ENCODE measurements around the gene PROB1. TPM values are rescaled to one million over a fixed set of nuclear protein-coding genes. Genes with fewer than 3 reads are reported as not detected.
A peak's percentile ranks its signal among the peaks of the same experiment; 100 is the strongest.
"Not testable (repeated sequence)": the region's sequence is repeated elsewhere in the genome, so short reads cannot be mapped to it uniquely, and the experiment has no call there.

PROB1 gene
- total RNA-seq, 1 donor from 2014 or later, result 58.8 TPM

DNA sequence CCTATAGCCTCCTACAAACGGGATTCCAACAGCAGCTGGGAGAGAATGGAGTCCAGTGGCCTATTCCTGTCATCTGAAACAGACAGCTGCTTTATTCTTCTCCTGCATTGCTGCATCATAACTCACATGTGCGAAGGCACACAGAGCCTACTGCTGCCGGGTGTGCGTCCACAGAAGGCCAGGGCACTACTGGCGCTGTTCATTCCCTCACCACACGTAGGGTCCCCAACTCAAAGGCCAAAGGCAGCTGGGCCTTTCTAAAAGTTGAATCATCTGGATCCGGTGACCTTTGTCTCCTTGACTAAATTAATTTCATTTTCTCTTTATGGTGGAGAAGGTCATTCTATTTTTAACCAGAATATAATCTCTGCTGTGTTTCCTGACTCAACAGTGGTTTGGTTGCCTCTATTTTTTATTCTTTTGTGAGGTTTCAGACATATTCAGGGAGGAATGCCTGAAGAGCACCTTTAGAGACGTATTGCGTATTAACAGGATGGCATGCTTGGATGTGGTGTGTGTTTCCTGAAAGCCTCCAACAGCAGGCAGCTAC lies 19.8 kb upstream of the PROB1 start:
- peak; percentile 95 for DNase-seq (ENCODE audit: low read depth)

DNA sequence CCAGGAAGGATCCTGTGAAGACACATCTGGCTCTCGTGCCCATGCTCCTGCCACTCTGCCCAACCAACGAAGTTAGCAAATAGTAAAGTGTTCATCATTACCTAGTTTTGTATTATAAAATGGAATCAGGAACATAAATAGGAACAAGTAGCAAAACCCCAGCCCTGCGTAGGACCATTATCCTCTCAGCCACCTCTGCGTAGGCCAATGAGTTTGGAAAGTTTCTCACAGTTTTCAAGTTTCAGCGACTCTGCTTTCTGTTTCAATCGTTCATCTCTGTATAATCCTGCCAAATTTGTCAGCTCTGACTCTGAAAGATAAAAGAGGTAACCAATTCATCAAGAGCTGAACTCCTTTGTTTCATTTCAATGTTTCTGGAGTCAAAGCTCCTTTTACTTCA lies 19.1 kb upstream of the PROB1 start:
- no peak for DNase-seq (ENCODE audit: low read depth)

DNA sequence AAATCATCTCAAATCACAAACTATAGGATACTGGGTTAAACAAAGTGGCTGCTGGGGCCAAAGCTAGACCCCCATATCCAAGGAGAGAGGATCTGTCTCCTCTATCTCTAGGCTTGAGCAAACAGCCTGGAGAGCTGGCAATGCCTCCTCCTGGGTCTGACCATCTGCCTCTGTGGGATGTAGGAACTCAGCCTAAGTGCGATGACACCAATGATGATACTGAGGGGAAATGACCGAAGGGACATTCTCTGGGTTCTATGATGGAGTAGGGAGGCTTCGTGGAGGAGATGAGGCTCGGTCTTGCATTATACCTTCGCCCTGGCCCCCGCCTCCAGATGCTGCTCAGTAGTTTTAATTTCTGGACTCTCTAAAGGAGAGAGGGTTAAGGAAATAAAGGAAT lies 18.2 kb upstream of the PROB1 start:
- DNase-seq (ENCODE audit: low read depth), result peak; percentile 62

DNA sequence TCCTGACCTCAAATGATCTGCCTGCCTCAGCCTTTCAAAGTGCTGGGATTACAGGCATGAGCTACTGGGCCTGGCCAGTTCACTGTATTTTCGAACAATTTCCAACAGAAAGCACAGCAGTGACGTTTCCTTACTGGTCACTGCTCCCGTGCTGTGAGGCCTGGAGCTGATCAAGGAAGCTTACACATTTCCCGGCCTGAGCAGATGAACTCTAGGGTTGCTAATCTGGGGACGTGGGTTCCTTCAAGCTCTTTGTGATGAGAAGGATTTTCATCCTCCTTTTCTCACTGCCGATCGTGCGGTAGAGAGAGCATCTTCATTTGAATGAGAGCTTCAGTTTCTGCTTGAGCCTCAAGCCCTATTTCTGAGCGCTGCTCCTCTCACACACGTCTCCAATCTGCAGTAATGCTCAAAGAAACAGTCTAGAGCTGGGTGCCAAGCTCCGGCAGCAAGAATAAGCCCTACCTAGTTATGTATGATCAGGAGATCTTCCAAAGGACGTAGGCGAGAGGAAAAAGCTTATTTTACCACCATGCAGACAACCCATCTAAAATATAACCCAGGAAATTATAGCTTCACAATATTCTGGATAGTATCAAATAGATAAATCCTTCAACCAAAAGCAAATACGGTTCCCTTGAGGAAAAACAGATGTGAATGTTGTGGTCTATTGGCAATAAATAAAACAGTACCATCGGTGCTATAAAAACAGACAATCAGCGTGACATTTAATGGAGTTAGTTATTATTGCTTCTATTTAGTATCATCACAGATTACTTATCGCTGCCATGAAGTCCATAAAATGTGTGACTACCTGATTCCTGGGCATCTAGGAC lies 16.3 kb upstream of the PROB1 start:
- DNase-seq (ENCODE audit: low read depth), result no peak

DNA sequence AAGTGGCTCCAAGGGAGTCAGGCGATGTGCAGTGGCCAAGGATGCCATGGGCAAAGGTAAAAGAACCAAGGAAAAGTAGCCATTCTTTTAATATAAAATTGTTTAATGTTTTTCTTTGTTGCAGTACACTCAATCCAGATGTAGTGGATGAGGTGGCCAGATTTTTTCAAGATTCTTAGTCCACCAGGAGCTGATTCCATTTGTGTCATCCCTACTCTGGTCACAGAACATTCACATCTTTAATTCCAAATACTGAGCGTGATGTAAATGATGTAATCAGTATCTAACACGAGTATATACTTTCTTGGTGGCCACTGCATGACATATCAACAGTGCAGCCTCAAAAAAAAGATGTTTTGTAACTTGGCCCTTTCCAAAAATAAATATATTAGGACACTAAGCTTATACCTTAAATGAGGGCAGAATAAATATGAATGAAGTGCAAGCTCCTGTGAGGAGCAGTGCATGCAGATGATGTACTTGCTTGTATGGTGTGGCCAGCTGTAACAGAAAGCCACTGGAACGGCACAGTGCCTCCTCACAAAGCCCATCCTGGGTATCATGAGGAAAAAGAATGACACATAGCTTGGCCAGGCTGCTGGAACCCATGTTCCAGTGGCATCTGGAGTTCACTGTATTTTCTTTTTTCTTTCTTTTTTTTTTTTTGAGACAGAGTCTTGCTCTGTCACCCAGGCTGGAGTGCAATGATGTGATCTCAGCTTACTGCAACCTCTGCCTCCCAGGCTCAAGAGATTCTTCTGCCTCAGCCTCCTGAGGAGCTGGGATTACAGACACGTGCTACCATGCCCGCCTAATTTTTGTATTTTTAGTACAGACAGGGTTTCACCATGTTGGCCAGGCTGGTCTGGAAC lies 15.5 kb upstream of the PROB1 start:
- peak; percentile 11 for DNase-seq (ENCODE audit: low read depth)

DNA sequence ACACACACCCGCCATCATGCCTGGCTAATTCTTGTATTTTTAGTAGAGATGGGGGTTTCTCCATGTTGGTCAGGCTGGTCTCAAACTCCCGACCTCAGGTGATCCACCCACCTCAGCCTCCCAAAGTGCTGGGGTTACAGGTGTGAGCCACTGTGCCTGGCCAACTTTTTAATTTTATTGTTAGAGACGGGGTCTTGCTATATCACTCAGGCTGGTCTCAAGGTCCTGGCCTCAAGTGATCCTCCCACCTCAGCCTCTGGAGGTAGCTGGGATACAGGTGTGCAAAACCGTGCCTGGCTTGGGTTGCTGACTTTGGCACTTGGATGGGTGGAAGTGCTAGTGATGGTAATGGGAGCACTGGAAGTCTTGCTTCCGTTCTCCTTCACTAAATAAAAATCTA lies 14.2 kb upstream of the PROB1 start:
- DNase-seq (ENCODE audit: low read depth), result not testable (repeated sequence)

DNA sequence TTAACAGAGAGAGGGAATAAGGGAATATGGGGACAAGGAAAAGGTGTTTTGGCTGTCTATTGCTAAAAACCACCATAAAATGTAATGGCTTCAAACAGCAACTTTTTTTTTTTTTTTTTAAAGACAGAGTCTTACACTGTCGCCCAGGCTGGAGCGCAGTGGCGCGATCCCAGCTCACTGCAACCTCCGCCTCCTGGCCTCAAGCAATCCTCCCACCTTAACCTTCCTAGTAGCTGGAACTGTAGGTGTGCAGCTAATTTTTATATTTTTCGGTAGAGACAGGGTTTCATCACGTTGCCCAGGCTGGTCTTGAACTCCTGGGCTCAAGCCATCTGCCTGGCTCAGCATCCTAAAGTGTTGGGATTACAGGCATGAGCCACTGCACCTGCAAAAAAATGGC lies 13.3 kb upstream of the PROB1 start:
- DNase-seq (ENCODE audit: low read depth), result no peak

DNA sequence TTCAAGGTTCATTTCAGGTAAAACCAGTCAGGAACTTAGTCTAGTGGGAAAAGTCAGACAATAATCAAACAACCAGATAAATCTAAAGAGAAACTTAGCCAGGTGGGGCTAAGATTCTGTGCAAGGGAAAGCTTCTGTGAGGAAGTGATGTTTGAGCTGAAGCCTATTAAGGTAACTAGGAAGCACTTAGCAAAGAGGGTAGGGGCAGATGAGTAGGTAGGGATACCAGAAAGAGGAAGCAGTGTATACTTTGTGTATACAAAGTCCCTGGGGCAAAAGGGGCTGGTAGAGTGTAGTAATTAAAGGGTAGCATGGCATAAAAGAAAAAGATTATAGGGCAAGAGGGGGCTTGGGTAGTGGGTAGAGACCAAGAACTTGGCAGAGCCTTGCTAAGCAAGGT lies 12.6 kb upstream of the PROB1 start:
- no peak for DNase-seq (ENCODE audit: low read depth)

DNA sequence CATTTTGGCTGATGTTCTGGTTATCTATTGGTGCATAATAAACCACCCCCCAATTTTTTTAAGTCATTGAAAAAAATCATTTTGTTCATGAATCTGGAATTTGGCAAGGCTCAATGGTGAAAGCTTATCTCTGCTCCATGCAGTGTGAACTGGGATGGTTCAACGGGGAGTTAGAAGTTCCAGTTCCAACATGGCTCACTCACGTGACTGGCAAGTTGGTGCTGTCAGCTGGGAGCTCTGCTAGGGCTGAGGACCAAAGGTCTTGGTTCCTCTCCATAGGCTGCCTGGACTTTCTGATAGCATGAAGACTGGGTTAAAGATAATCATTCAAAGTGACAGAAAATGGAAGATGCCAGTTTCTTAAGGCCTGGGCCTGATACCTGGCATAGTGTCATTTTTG lies 12.1 kb upstream of the PROB1 start:
- DNase-seq (ENCODE audit: low read depth), result no peak

DNA sequence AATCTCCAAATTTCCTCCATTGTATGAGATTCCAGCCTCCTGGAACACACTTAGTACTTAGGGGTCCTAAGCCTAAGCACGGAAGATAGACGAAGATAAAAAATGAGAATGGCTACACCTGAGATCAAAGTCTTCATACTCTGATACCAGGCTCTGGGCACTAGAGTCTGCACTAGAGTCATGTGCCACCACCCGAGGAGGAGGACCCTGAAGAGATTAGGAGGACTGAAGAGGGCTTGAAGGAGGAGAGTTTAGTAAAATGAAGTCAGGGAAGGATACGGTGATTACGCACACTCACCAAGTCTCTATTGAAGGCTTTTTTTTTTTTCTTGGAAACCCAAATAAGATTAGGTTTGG lies 9.6 kb upstream of the PROB1 start:
- no peak for DNase-seq (ENCODE audit: low read depth)

DNA sequence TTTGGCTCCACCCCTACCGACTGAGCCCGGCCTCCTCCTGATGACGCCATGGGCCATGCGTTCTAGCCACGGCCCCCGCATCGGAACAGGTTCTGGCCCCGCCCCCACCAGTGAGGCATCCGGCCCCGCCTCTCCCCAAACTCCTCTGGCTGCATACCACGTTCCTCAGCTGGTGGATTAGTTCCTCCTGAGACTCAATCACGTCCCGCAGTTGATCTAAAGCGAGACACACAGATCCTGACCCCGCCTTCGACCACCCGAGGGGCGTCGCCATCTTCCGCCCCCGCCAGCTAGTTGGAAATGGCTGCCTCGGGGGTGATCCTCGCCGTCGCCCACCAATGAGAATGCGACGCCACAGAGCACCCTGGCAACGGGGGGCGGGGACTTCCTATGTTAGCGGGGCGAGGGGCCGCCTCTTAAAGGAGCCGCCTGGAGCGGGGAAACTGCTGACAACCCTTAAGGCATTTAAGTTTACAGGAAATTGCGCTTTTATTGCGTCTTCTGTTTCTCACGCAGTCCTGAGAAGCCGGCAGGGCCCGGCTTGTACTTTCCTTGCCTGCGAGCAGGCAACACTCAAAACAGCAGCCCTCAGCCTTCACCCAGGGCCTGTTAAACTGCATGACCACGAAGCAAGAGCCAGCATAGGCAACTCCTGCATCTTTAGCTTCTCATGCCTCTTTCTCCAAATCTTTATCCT lies 9.0 kb upstream of the PROB1 start, which contains the start of gene SPATA24:
Gene SPATA24, minus strand, starts transcription at position 303 of the 697 bp plus-strand sequence. Its CDS starts 29 bp downstream, at position 274.
- peak; percentile 98 for DNase-seq (ENCODE audit: low read depth)

DNA sequence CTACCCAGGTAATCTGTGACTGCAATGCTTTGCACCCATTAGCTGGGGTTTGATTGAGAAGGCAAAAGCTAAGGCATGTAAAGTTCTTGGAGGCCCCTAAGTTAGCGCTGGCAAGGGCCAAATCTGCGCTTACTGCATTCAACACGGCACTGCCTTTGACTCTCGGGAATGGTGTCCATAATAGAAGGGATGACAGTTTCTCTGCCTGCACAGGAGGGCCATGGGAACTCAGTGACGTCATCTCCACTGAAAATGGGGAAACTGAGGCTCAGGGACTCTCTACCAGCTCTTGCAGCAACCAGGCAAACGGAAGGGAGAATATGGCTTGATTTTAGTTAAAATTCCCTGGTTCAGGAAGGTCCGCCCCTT lies 8.5 kb upstream of the PROB1 start:
- no peak for DNase-seq (ENCODE audit: low read depth)

DNA sequence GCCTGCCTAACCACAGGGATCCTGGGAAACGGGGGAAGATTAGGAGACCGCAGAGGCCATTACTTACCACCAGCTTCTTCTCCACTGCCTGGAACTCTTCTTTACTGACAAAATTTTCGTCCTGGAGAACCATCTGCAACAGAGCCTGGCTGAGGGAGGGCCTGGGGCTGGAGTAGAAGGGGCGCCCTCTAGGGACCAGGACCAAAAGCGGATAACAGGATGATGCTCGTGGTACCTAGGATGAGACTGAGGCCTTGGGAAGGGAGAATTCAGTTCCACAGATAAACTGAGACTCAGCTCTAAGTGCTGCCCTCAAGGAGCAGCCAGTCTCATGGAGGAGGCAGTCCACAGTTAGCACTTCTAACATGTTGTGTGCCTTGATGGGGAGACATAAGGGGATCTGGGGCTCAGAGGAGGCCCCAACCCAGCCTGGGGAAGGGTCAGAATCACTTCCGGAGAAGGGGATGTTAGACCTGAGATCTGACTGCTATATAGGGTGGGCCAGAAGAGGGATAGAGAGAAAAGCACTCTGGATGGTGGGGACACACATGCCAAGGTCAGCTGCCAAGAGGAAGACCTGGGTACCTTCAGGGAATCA lies 7.8 kb upstream of the PROB1 start:
- DNase-seq (ENCODE audit: low read depth), result no peak

DNA sequence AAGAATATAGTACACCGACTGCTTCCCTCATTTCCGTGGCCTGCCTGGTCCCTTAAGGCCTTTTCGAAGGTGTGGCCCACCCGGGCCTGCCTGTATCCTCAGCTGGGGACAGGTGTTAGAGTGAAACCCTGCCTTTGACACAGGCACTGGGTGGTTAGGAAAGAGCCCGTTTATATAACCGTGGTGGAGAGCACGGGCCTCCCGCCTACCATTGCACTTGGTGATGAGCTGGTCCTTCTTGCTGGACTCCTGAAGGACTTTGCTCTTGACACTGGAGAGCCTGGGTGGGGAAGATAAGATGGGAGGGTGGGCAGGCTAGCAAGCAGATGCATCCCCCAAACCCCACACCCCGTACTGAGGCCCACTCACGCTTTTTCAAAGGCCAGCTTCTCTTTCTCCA lies 6.6 kb upstream of the PROB1 start:
- no peak for DNase-seq (ENCODE audit: low read depth)

DNA sequence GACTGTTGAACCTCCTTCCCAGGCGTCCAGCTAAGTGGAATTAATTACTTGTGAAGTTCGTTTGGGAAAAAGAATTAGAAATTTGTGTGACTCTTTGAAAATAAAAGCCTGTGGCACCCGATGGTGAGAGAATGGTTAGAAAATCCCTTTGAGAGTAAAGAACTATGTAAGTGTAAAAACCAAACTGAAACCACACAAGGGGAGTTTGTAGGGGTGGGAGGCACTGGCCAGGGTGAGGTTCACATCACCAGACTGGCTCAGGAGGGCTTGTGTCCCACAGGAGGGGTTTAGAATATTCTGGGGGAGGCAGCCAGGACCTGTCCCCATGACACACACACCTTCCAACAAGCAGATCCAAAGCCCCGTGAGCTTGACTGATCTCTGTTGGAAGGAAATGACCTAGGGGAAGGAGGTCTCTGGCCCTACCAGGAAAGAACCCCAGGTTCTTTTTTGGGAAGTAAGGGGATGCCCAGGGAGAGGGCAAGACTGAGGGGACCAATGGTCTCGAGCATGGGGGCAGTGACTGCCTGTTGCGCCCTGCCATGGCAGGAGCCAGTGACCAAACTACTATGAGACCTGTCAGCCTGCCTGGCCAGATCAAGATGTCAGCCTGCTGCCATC lies 4.7 kb upstream of the PROB1 start:
- no peak for DNase-seq (ENCODE audit: low read depth)

DNA sequence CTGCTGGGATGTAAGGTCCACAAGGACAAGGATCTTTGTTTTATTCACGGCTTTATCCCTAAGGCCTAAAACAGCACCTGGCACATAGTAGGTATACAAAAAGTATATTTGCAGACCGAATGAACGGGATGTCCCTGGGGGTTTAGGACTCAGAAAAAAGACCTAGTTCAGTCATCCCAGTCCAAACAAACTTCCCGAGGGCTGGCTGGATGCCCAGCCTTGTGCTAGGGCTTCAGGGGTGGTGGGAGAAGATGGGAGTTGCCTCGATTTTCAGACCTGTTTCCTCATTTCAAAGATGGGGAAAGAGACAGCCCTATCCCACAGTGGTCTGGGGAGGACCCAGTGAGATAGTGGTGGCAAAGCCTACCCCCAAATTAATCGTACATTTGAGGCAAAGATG lies 3.0 kb upstream of the PROB1 start:
- no peak for DNase-seq (ENCODE audit: low read depth)

DNA sequence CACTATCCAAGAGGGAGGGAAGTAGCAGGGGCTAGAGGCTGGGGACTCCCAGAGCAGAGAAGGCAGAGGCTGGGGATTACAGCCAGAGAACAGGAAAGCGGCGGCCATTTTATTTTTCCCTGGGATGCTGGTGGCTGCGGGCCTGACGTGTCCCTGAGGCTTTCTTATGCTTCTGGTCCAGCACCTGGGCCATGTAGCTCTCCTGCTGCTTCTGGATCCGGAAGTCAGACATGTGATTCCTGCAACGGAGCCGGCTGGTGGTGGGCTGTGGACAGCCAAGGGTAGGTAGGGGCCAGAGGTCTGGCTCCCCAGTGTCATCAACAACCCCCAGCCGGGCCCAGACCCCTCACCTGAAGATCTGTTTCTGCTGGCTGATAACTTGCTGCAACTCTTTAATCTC lies 1.8 kb upstream of the PROB1 start:
- DNase-seq (ENCODE audit: low read depth), result no peak

DNA sequence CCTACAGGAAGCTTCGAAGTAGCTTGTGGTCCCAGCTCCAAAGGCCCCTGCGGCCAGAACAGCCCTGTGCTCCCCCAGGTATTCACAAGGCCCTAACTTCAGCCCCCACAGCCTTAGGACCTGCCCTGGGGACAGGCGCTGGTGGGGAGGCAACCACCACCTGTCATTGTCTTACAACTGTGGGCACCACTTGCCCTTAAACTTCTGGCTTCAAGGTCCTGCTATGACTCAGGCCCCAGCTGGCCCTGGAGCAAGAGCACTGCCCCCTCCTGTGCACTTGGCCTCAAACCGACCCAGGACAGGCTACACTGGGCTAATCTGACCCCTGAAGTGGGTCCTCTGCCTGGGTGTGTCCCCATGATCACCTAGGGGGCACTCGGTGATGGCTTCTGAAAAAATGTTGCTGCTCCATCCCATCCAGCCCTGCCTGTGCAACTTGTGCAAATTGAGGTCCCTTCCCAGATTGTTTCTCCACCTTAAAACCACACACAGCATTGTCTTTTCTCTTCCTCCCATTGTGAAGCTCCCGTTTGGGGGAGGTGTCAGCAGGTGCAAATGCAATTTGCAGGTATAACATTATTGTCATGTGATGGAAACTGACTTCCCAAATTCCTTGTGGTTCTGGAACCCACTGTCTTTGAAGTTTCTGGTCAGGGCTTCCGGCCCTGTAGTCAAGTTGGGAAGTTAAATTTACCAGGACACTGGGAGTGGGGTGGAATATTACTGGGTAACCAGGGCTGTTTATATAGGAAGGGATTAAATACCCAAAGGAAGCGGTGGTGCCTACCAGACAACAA lies 1.1 kb upstream of the PROB1 start:
- peak; percentile 97 for DNase-seq (ENCODE audit: low read depth)

DNA sequence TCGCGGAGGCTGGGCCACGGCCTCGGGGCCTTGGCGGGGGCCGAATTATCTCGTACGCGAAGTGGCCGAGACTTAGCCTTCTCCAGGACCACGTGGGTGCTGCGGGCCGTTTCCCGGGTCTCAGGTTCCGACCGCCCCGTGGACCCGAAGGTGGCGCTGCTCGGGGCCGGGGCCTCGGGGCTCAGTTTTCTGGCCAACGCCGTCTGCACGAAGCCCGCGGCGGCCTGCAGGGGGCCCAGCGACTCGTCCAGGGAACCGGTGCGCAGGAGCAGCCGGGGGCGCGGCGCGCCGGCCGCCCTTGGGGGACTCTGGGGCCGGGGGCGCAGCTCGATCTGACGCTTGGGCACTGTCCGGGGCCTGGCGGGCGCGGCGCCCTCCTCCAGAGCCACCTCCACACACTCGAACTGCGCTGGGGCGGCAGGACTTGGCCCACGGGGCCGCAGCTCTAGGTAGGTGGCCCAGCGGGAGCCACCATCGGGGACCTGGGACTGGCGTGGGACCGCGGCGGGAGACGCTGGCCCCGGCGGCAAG lies 716 bp downstream of the PROB1 start:
- DNase-seq (ENCODE audit: low read depth), result no peak
